ENCODE measurements around the gene RILPL1.

- TF ChIP-seq EZH2 (IDR thresholded peaks at IDR 0.05; ENCODE audit: low read length, unreplicated experiment), result no peak
- no peak for TF ChIP-seq CTCF (conservative IDR thresholded peaks at IDR 0.05; ENCODE audit: low read depth, low read length)
Observed at GRCh38 chr12:123522164-123522563, 11.4 kb downstream of the RILPL1 start.

All from PC-3 (cell line).